Measurements from ENCODE around the gene PUDP.

DNA sequence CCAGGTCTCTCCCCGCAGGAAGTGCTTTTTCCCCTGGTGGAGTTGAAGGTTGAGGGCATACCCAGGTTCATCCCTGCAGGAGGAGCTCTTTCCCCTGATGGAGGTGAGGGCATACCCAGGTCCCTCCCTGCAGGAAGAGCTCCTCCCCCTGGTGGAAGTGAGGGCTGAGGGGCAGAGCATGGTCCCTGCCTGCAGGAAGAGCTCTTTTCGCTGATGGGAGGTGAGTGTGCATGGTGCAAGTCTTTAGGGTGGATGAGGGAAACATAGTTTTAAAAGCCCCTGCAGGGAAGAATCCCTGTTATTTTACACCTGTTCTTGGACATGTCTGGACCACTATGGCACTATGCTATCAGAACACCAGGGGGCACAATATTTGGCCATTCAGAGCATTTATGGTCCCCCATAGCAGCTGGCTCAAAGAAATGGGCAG lies 43.7 kb upstream of the PUDP start:
- TF ChIP-seq CTCF (IDR thresholded peaks at IDR 0.05 in 8 of 11, conservative IDR thresholded peaks at IDR 0.05 in 3 of 11): no peak
- TF ChIP-seq POLR2A (IDR thresholded peaks at IDR 0.05): no peak

Measured in spleen (tissue), 7 donors.